K562 (cell line): ENCODE measurements around the gene ADD3. TPM values are rescaled to one million over a fixed set of nuclear protein-coding genes. Genes with fewer than 3 reads are reported as not detected.
A peak's percentile ranks its signal among the peaks of the same experiment; 100 is the strongest.

Source experiments
- ATAC-seq: fragments of 200-7000 bp; cut with Tn5 transposase; 3 replicates; pipeline ENCODE4 v1.9.1; 2020; ENCODE audit warnings: moderate library complexity
- BruUV-seq: library from RNA; stranded (reverse); fragments of 400-500 nt; replicated peaks from 2 replicates; lab custom pipeline; 2021; lab: Mats Ljungman, UMichigan
- CTCF ChIA-PET: fragments of 300-600 bp; formaldehyde crosslinking; extraction: SDS; loops from one replicate; lab custom pipeline; 2021; ENCODE audit warnings: low intra/inter-chr PET ratio; lab: Yijun Ruan, JAX
- POLR2A ChIA-PET: fragments of 300-600, 350-650 bp; sonication (Branson Sonifier 250); formaldehyde crosslinking; extraction: SDS; loops from one replicate; lab custom pipeline; 2021; ENCODE audit warnings: antibody characterized with exemption, inconsistent platforms; lab: Yijun Ruan, JAX
- DNase-seq, 4 experiments: peaks; one replicate each; pipeline versions ENCODE4 v3.0.0 to v3.0.0-alpha.2; 2011 to 2018; ENCODE audit warnings: low spot score in 3 of 4, mixed read lengths in 3 of 4; ENCODE audit errors: extremely low read depth in 1 of 4
- FAIRE-seq: peaks from 2 replicates; lab custom pipeline; 2011; peaks lifted over from hg19 to GRCh38; lab: Jason Lieb, UNC
- H2AFZ ChIP-seq: 2 replicates; pipeline ENCODE4 v1.6.0; 2011; ENCODE audit warnings: low read depth, low read length, control low read depth, inconsistent platforms
- H3K27ac ChIP-seq: fragments of 200-600 bp; 3 replicates; pipeline ENCODE4 v1.8.0; 2011; ENCODE audit warnings: low read depth, mild to moderate bottlenecking, control low read depth, inconsistent platforms, low read length, moderate library complexity, mixed read lengths; ENCODE audit errors: extremely low read depth
- H3K27me3 ChIP-seq, 2 experiments: fragments of 300-600 bp in 1 of 2; 2 replicates in 1 of 2; 3 replicates in 1 of 2; pipeline versions ENCODE4 v1.6.0 to v1.8.0; 2011; ENCODE audit warnings: inconsistent platforms in 2 of 2, low read length in 2 of 2, mild to moderate bottlenecking in 1 of 2, mixed read lengths in 1 of 2, moderate library complexity in 1 of 2; ENCODE audit not compliant: control insufficient read depth in 2 of 2, insufficient read depth in 2 of 2
- H3K36me3 ChIP-seq: fragments of 300-600 bp; 3 replicates; pipeline ENCODE4 v1.8.0; 2011; ENCODE audit warnings: mild to moderate bottlenecking, low read length, inconsistent platforms; ENCODE audit not compliant: control insufficient read depth, insufficient read depth
- H3K4me1 ChIP-seq, 2 experiments: fragments of 200-600 bp in 1 of 2; replicated peaks in 1 of 2; 2 replicates in 1 of 2; 3 replicates in 1 of 2; pipeline versions ENCODE4 v1.5.1 to v1.8.0; 2011; ENCODE audit warnings: inconsistent platforms in 2 of 2, low read length in 2 of 2, mild to moderate bottlenecking in 1 of 2, mixed read lengths in 1 of 2, moderate library complexity in 1 of 2; ENCODE audit not compliant: control insufficient read depth in 2 of 2, insufficient read depth in 2 of 2
- H3K4me2 ChIP-seq: 2 replicates; pipeline ENCODE4 v1.6.1; 2011; ENCODE audit warnings: low read length, control low read depth, inconsistent platforms, mixed read lengths; ENCODE audit not compliant: insufficient read depth
- H3K4me3 ChIP-seq: fragments of 200-600 bp; sonication (generic), shearing (Covaris generic); 2 replicates; pipeline ENCODE4 v1.5.1; 2016; ENCODE audit warnings: control low read depth, inconsistent platforms
- H3K79me2 ChIP-seq: fragments of 200-600 bp; 3 replicates; pipeline ENCODE4 v1.8.0; 2011; ENCODE audit warnings: low read length, inconsistent platforms; ENCODE audit not compliant: control insufficient read depth, insufficient read depth
- H3K9ac ChIP-seq, 2 experiments: 2 replicates each; pipeline versions ENCODE4 v1.6.0 to v1.6.1; 2011; ENCODE audit warnings: low read depth in 2 of 2, low read length in 2 of 2, control low read depth in 1 of 2, inconsistent platforms in 1 of 2, mild to moderate bottlenecking in 1 of 2, mixed read lengths in 1 of 2; ENCODE audit not compliant: insufficient read depth in 1 of 2
- H3K9me1 ChIP-seq: one replicate; pipeline ENCODE4 v1.6.0; 2011; ENCODE audit warnings: inconsistent platforms, mild to moderate bottlenecking, low read length, moderate library complexity; ENCODE audit not compliant: control insufficient read depth, insufficient read depth
- H3K9me3 ChIP-seq: replicated peaks from 2 replicates; pipeline ENCODE4 v1.5.1; 2011; ENCODE audit warnings: low read depth, low read length, inconsistent platforms; ENCODE audit not compliant: control insufficient read depth, insufficient read depth
- H4K20me1 ChIP-seq: replicated peaks from 2 replicates; pipeline ENCODE4 v1.6.1; 2011; ENCODE audit warnings: low read length, inconsistent platforms, mixed read lengths; ENCODE audit not compliant: control insufficient read depth, insufficient read depth
- CTBP1 ChIP-seq: fragments of 450-650 bp; IDR thresholded peaks from 2 replicates; pipeline ENCODE4 v1.6.1; 2016; ENCODE audit warnings: borderline replicate concordance
- FOXM1 ChIP-seq, 2 experiments: fragments of 450-650 bp in 1 of 2; sonication (generic) in 1 of 2; formaldehyde crosslinking in 1 of 2; IDR thresholded peaks; 2 replicates each; pipeline versions ENCODE4 v1.6.1 to v1.9.0; 2017 to 2022; ENCODE audit warnings: low read depth in 2 of 2, mild to moderate bottlenecking in 2 of 2, missing genetic modification reagents in 1 of 2, moderate library complexity in 1 of 2
- HMBOX1 ChIP-seq: sonication (generic); IDR thresholded peaks from 2 replicates; pipeline ENCODE4 v1.6.1; 2016
- NFE2 ChIP-seq: IDR thresholded peaks from 2 replicates; pipeline ENCODE4 v1.6.1; 2014; ENCODE audit warnings: antibody characterized with exemption, low read depth
- NFIC ChIP-seq: fragments of 450-650 bp; IDR thresholded peaks from 2 replicates; pipeline ENCODE4 v1.6.1; 2017; ENCODE audit warnings: mild to moderate bottlenecking, inconsistent platforms
- UBTF ChIP-seq, 2 experiments: IDR thresholded peaks; 2 replicates each; pipeline ENCODE4 v1.6.1; 2012; ENCODE audit warnings: improper control_type of control experiment in 2 of 2, low read depth in 2 of 2, low read length in 2 of 2, borderline replicate concordance in 1 of 2
- ZNF316 ChIP-seq: fragments of 450-650 bp; IDR thresholded peaks from 2 replicates; pipeline ENCODE4 v1.6.1; 2016
- WGBS: fragments of 100-300 bp; shearing (Covaris generic); methylation state at CpG from one replicate; pipeline ENCODE4 v1.1.6; 2016; ENCODE audit warnings: low coverage, mixed read lengths; ENCODE audit not compliant: insufficient coverage; ENCODE audit errors: missing lambda C conversion rate; 5-methylcytosine and 5-hydroxymethylcytosine counted together
- in situ Hi-C: fragments of 300-500 bp; cut with MboI; formaldehyde crosslinking; loops from 4 replicates; pipeline ENCODE4 v1.15.0; 2018; ENCODE audit warnings: inconsistent platforms, mixed read lengths
- intact Hi-C: fragments of 100-400 bp; cut with micrococcal nuclease; formaldehyde crosslinking; loops from 2 replicates; pipeline ENCODE4 v1.14.2; 2022
- polyA plus RNA-seq, 8 experiments: library from polyadenylated mRNA; depleted of rRNA in 4 of 8; stranded (reverse) in 5 of 8; unstranded in 3 of 8; fragments of >200 nt; fragmentation: Nextera tagmentation in 2 of 8; fragmentation: Illumina TruSeq in 1 of 8; extraction: Ambion mirVana in 2 of 8; extraction: Trizol in 1 of 8; gene quantifications; 2 replicates each; pipeline versions ENCODE4 v1.2.1 to v1.2.3, GENCODE V29; 2011 to 2014; ENCODE audit warnings: inconsistent platforms in 1 of 8, missing spikeins in 1 of 8
- total RNA-seq, 7 experiments: library from RNA; depleted of rRNA in 6 of 7; stranded (reverse); fragments of >200 nt in 6 of 7; fragmentation: Illumina TruSeq in 2 of 7; extraction: Trizol in 2 of 7; gene quantifications; 2 replicates each; pipeline versions ENCODE4 v1.2.1 to v1.2.3, GENCODE V29; 2011 to 2021; ENCODE audit warnings: low replicate concordance in 1 of 7
- TF ChIP-seq, protein P1 (sequence below): fragments of 250-450 bp; sonication (Bioruptor Pico); IDR thresholded peaks from 2 replicates; pipeline ENCODE4 v1.5.0; 2021

The ADD3 gene
- total and polyA plus RNA-seq, 9 of the 15 experiments (the other 6 are each of a cell fraction or from before 2014, with no cell fraction given): 13.2 to 125 (median 31.7) TPM

GRCh38 chr10:110011681-110012080, 3.9 kb downstream of the ADD3 start (continued):
- TF ChIP-seq, protein P1, sequence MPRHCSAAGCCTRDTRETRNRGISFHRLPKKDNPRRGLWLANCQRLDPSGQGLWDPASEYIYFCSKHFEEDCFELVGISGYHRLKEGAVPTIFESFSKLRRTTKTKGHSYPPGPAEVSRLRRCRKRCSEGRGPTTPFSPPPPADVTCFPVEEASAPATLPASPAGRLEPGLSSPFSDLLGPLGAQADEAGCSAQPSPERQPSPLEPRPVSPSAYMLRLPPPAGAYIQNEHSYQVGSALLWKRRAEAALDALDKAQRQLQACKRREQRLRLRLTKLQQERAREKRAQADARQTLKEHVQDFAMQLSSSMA: no peak
- peak; percentile 93 for TF ChIP-seq NFIC

GRCh38 chr10:110013630-110014293, 6.0 kb downstream of the ADD3 start:
- DNase-seq (no peak), FAIRE-seq (no peak), ATAC-seq (peak; percentile 47)
- H3K9me1 ChIP-seq: no peaks in the 10 kb centered on the region
- H3K36me3 ChIP-seq: no peaks in the 10 kb centered on the region; the same call in 2 of the 3 replicates
- ChIA-PET CTCF (no interaction called here), POLR2A (interaction anchor here (0.7 to 0.8 kb wide), 2 partner anchors 26 to 53 kb away, joined by 3 to 5 read pairs; no protein-coding TSS in a partner anchor)
- no peaks in the 10 kb centered on the region for H3K27me3 ChIP-seq
- TF ChIP-seq UBTF (IDR thresholded peaks at IDR 0.05; ENCODE audit: borderline replicate concordance in 1 of 2, low read depth in 2 of 2, low read length in 2 of 2) (no peak), NFE2 (peak; percentile 73), ZNF316 (peak; percentile 29; the same call in 1 of the 2 replicates), HMBOX1 (peak; percentile 81), FOXM1 (IDR thresholded peaks at IDR 0.05; ENCODE audit: low read depth) (no peak), FOXM1 (CRISPR knock-in tag; IDR thresholded peaks at IDR 0.05; ENCODE audit: low read depth) (no peak), CTBP1 (peak; percentile 16; the same call in 1 of the 2 replicates)
- peaks cover 3 to 23% of the 10 kb centered on the region in 2 experiments; a peak in 4 of 5 replicates for H3K4me1 ChIP-seq
- in situ Hi-C loops (no loop called here), intact Hi-C loops (loop anchor here (10.0 kb wide), 1 partner anchor 59 kb away; no protein-coding TSS in a partner anchor)
- H3K4me3 ChIP-seq: no peak overlapping the region
- no peak overlapping the region for H3K9ac ChIP-seq
- no peak overlapping the region for H3K4me2 ChIP-seq
- no TSS peak for BruUV-seq
- H3K9me3 ChIP-seq: no peaks in the 10 kb centered on the region
- no peak overlapping the region for H2AFZ ChIP-seq
- 0 out of 2 replicates have a peak, but pooled peaks cover 5% of the 10 kb centered on the region for H4K20me1 ChIP-seq
- WGBS: 36% methylated on average over 4 of the region's 4 CpGs
- peaks cover 97% of the 10 kb centered on the region for H3K79me2 ChIP-seq
- no peak overlapping the region for H3K27ac ChIP-seq
